SK-N-SH (cell line): ENCODE data around the gene IFT122. TPM values are rescaled to one million over a fixed set of nuclear protein-coding genes. Genes with fewer than 3 reads are reported as not detected.

Experiments
- CTCF ChIA-PET: fragments of 300-600, 350-600 bp; formaldehyde crosslinking; extraction: SDS; loops from one replicate; lab custom pipeline; 2021; lab: Yijun Ruan, JAX
- POLR2A ChIA-PET: fragments of 350-600 bp; sonication (Branson Sonifier 250); formaldehyde crosslinking; extraction: SDS; loops from one replicate; lab custom pipeline; 2020; ENCODE audit warnings: antibody characterized with exemption, inconsistent platforms; lab: Yijun Ruan, JAX
- DNase-seq: peaks from one replicate; pipeline ENCODE4 v3.0.0; 2012
- H2AFZ ChIP-seq: fragments of 200-600 bp; sonication (generic); 2 replicates; pipeline ENCODE4 v1.8.1; 2016; ENCODE audit warnings: antibody characterized with exemption, mild to moderate bottlenecking, low read depth
- H3F3A ChIP-seq: fragments of 200-600 bp; sonication (generic); replicated peaks from 2 replicates; pipeline ENCODE3; 2016; ENCODE audit warnings: antibody characterized with exemption, mild to moderate bottlenecking; ENCODE audit not compliant: insufficient read depth
- H3K27ac ChIP-seq, 2 experiments: fragments of 200-500 bp in 1 of 2; fragments of 200-600 bp in 1 of 2; sonication (Bioruptor generic) in 1 of 2; sonication (generic), shearing (Covaris generic) in 1 of 2; 2 replicates each; pipeline versions ENCODE4 v1.5.1 to v1.6.1; 2014 to 2016; ENCODE audit warnings: low read depth in 2 of 2, inconsistent platforms in 1 of 2, low read length in 1 of 2, mild to moderate bottlenecking in 1 of 2, mixed read lengths in 1 of 2
- H3K27me3 ChIP-seq: fragments of 200-600 bp; sonication (generic), shearing (Covaris generic); 2 replicates; pipeline ENCODE4 v1.6.1; 2016; ENCODE audit warnings: mixed run types; ENCODE audit not compliant: insufficient read depth
- H3K36me3 ChIP-seq, 2 experiments: fragments of 200-500 bp in 1 of 2; fragments of 200-600 bp in 1 of 2; sonication (Bioruptor generic) in 1 of 2; sonication (generic) in 1 of 2; replicated peaks in 1 of 2; 2 replicates each; pipeline versions ENCODE3 to v1.5.1; 2014 to 2016; ENCODE audit warnings: low read length in 1 of 2, mild to moderate bottlenecking in 1 of 2; ENCODE audit not compliant: insufficient read depth in 2 of 2, control insufficient read depth in 1 of 2
- H3K4me1 ChIP-seq, 2 experiments: fragments of 200-500 bp in 1 of 2; fragments of 200-600 bp in 1 of 2; sonication (Bioruptor generic) in 1 of 2; sonication (generic), shearing (Covaris generic) in 1 of 2; 2 replicates each; pipeline versions ENCODE4 v1.5.1 to v1.6.1; 2014 to 2016; ENCODE audit warnings: low read depth in 1 of 2, low read length in 1 of 2, mixed run types in 1 of 2; ENCODE audit not compliant: insufficient read depth in 2 of 2, control insufficient read depth in 1 of 2
- H3K4me2 ChIP-seq: fragments of 200-600 bp; sonication (generic), shearing (Covaris generic); 2 replicates; pipeline ENCODE4 v1.6.1; 2017; ENCODE audit warnings: mixed run types
- H3K4me3 ChIP-seq, 2 experiments: fragments of 200-500 bp in 1 of 2; fragments of 200-600 bp in 1 of 2; sonication (Bioruptor generic) in 1 of 2; sonication (generic), shearing (Covaris generic) in 1 of 2; 2 replicates each; pipeline versions ENCODE4 v1.5.1 to v1.8.1; 2014 to 2016; ENCODE audit warnings: low read depth in 2 of 2, inconsistent platforms in 1 of 2, low read length in 1 of 2, mild to moderate bottlenecking in 1 of 2, mixed read lengths in 1 of 2, moderate library complexity in 1 of 2
- H3K79me2 ChIP-seq: fragments of 200-600 bp; sonication (generic); 2 replicates; pipeline ENCODE4 v1.8.1; 2017; ENCODE audit warnings: mild to moderate bottlenecking; ENCODE audit not compliant: insufficient read depth
- H3K9ac ChIP-seq: fragments of 200-600 bp; sonication (generic); 2 replicates; pipeline ENCODE4 v1.6.1; 2017; ENCODE audit warnings: mixed run types
- H3K9me2 ChIP-seq: fragments of 200-600 bp; sonication (generic); 2 replicates; pipeline ENCODE4 v1.6.1; 2017; ENCODE audit warnings: mixed run types
- H3K9me3 ChIP-seq: fragments of 200-600 bp; sonication (generic); 2 replicates; pipeline ENCODE4 v1.6.1; 2017; ENCODE audit warnings: mixed run types, mild to moderate bottlenecking, moderate library complexity
- H4K20me1 ChIP-seq: fragments of 200-600 bp; sonication (generic); 2 replicates; pipeline ENCODE4 v1.6.1; 2017; ENCODE audit warnings: mild to moderate bottlenecking, mixed run types; ENCODE audit not compliant: insufficient read depth
- CTCF ChIP-seq: fragments of 200-600 bp; sonication (generic); IDR thresholded peaks from 2 replicates; pipeline ENCODE4 v1.6.1; 2017; ENCODE audit warnings: antibody characterized with exemption, mild to moderate bottlenecking, moderate library complexity
- ELF1 ChIP-seq: IDR thresholded peaks from 2 replicates; pipeline ENCODE4 v1.4.0; 2012
- FOSL2 ChIP-seq: IDR thresholded peaks from 2 replicates; pipeline ENCODE4 v1.4.0; 2012; ENCODE audit warnings: low read depth, mild to moderate bottlenecking, moderate library complexity, borderline replicate concordance
- FOXJ3 ChIP-seq: sonication (generic); formaldehyde crosslinking; IDR thresholded peaks from 2 replicates; pipeline ENCODE4 v1.5.1; 2020; ENCODE audit warnings: mild to moderate bottlenecking, missing genetic modification reagents
- GABPA ChIP-seq: IDR thresholded peaks from 2 replicates; pipeline ENCODE4 v1.4.0; 2012; ENCODE audit warnings: low read depth, mild to moderate bottlenecking
- JUND ChIP-seq: IDR thresholded peaks from 2 replicates; pipeline ENCODE4 v1.4.0; 2012
- MAX ChIP-seq: IDR thresholded peaks from 2 replicates; pipeline ENCODE4 v1.4.0; 2012; ENCODE audit warnings: low read depth
- NFIC ChIP-seq: IDR thresholded peaks from 2 replicates; pipeline ENCODE4 v1.4.0; 2012; ENCODE audit warnings: borderline replicate concordance
- PBX3 ChIP-seq: IDR thresholded peaks from 2 replicates; pipeline ENCODE4; 2012
- RAD21 ChIP-seq: IDR thresholded peaks from 2 replicates; pipeline ENCODE4 v1.6.1; 2012; ENCODE audit warnings: mild to moderate bottlenecking, low read length
- RCOR1 ChIP-seq: fragments of 150-350 bp; IDR thresholded peaks from 2 replicates; pipeline ENCODE4 v1.6.1; 2017; ENCODE audit warnings: antibody characterized with exemption, low read length
- TAF1 ChIP-seq: IDR thresholded peaks from 2 replicates; pipeline ENCODE4 v1.6.1; 2012; ENCODE audit warnings: low read depth, mild to moderate bottlenecking, low read length, moderate library complexity, borderline replicate concordance
- USF1 ChIP-seq: IDR thresholded peaks from 2 replicates; pipeline ENCODE4 v1.4.0; 2012; ENCODE audit warnings: low read depth, borderline replicate concordance
- YY1 ChIP-seq: IDR thresholded peaks from 2 replicates; pipeline ENCODE4 v1.4.0; 2012; ENCODE audit warnings: low read depth, mild to moderate bottlenecking
- WGBS: methylation state at CpG from one replicate; pipeline ENCODE4 v1.1.6; 2017; ENCODE audit warnings: low lambda C conversion rate; 5-methylcytosine and 5-hydroxymethylcytosine counted together
- polyA plus RNA-seq, 3 experiments: library from polyadenylated mRNA; depleted of rRNA; stranded (reverse); fragments of >200 nt; gene quantifications; 2 replicates each; pipeline ENCODE4 v1.2.3, GENCODE V29; 2012

IFT122 gene
- polyA plus RNA-seq, 1 of the 3 experiments (the other 2 are of a cell fraction): 20.1 TPM

GRCh38 chr3:129402210-129402609 lies 37.8 kb upstream of the IFT122 start:
- no peaks in the 10 kb centered on the region for H3K36me3 ChIP-seq
- H3K4me3 ChIP-seq: no peak overlapping the region
- H4K20me1 ChIP-seq: peaks cover 12% of the 10 kb centered on the region
- H2AFZ ChIP-seq: no peak overlapping the region
- H3K9me3 ChIP-seq: no peaks in the 10 kb centered on the region
- ChIA-PET CTCF (interaction anchor here (0.6 to 1.2 kb wide), 2 partner anchors 86 to 144 kb away, joined by 3 read pairs; a partner anchor contains a TSS), POLR2A (no interaction called here)
- no peak overlapping the region for H3K4me2 ChIP-seq
- H3K79me2 ChIP-seq: peaks cover 21% of the 10 kb centered on the region
- H3K4me1 ChIP-seq: peaks cover 5 to 10% of the 10 kb centered on the region in 2 experiments; a peak in 1 of 4 replicates
- peaks cover 4% of the 10 kb centered on the region for H3F3A ChIP-seq
- no peaks in the 10 kb centered on the region for H3K9me2 ChIP-seq
- DNase-seq: no peak
- no peak overlapping the region for H3K27ac ChIP-seq
- H3K27me3 ChIP-seq: no peaks in the 10 kb centered on the region
- TF ChIP-seq RCOR1: no peak
- TF ChIP-seq USF1: no peak
- no peak for TF ChIP-seq RAD21
- TF ChIP-seq MAX: no peak
- no peak for TF ChIP-seq NFIC
- H3K9ac ChIP-seq: no peak overlapping the region
- whole genome bisulfite sequencing: 67% methylated on average over 6 of the region's 7 CpGs

GRCh38 chr3:129402616-129403015 lies 37.4 kb upstream of the IFT122 start:
- no peak for TF ChIP-seq TAF1
- no peak for TF ChIP-seq ELF1
- TF ChIP-seq PBX3: no peak
- TF ChIP-seq FOSL2: no peak
- TF ChIP-seq CTCF: no peak
- TF ChIP-seq RAD21: no peak
- TF ChIP-seq FOXJ3: no peak
- TF ChIP-seq YY1: no peak
- TF ChIP-seq JUND: no peak
- TF ChIP-seq GABPA: no peak

More at GRCh38 chr3:129402616-129403015, 37.4 kb upstream of the IFT122 start:
- H4K20me1 ChIP-seq: peaks cover 8% of the 10 kb centered on the region
- ChIA-PET POLR2A (no interaction called here), CTCF (interaction anchor here (1.2 kb wide), 1 partner anchor 87 kb away, joined by 3 read pairs; a partner anchor contains a TSS)
- no peak overlapping the region for H3K9ac ChIP-seq
- no peak for DNase-seq
- H2AFZ ChIP-seq: no peak overlapping the region
- peaks cover 17% of the 10 kb centered on the region for H3K79me2 ChIP-seq
- peaks cover 4% of the 10 kb centered on the region for H3F3A ChIP-seq
- H3K4me3 ChIP-seq: no peak overlapping the region
- peaks cover 5 to 7% of the 10 kb centered on the region in 2 experiments; a peak in 1 of 4 replicates for H3K4me1 ChIP-seq
- H3K4me2 ChIP-seq: no peak overlapping the region
- 89% methylated on average over 4 of the region's 4 CpGs for WGBS
- H3K27me3 ChIP-seq: no peaks in the 10 kb centered on the region
- no peak overlapping the region for H3K27ac ChIP-seq
- no peaks in the 10 kb centered on the region for H3K9me3 ChIP-seq
- H3K9me2 ChIP-seq: no peaks in the 10 kb centered on the region
- H3K36me3 ChIP-seq: no peaks in the 10 kb centered on the region
